GM18870 (cell line): ENCODE measurements around the gene ZNF613.
"Not testable (repeated sequence)": the region's sequence is repeated elsewhere in the genome, so short reads cannot be mapped to it uniquely, and the experiment has no call there.

Experiments
- ATAC-seq: cut with Tn5 transposase; IDR thresholded peaks from one replicate; pipeline ENCODE4 v1.9.1; 2021; ENCODE audit warnings: moderate library complexity; ENCODE audit not compliant: unreplicated experiment

Gene ZNF613

DNA sequence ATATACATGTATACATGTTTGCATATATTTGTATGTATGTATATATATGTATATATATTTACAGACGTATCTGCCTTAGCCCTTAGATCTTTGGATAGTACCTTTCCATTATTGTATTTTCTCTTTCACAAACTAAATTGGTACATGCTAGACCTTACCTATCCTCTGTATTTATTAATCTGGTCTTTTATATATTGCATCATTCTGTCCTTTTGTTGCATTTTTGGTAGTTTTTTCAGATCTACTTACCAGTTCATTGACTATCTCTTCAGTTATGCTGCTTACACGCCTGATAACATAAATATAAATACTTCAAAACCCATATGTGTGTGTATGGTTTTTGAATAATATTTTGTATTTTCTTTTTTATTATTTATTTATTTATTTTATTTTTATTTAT, 11.7 kb downstream of the ZNF613 start:
- ATAC-seq, result no peak

DNA sequence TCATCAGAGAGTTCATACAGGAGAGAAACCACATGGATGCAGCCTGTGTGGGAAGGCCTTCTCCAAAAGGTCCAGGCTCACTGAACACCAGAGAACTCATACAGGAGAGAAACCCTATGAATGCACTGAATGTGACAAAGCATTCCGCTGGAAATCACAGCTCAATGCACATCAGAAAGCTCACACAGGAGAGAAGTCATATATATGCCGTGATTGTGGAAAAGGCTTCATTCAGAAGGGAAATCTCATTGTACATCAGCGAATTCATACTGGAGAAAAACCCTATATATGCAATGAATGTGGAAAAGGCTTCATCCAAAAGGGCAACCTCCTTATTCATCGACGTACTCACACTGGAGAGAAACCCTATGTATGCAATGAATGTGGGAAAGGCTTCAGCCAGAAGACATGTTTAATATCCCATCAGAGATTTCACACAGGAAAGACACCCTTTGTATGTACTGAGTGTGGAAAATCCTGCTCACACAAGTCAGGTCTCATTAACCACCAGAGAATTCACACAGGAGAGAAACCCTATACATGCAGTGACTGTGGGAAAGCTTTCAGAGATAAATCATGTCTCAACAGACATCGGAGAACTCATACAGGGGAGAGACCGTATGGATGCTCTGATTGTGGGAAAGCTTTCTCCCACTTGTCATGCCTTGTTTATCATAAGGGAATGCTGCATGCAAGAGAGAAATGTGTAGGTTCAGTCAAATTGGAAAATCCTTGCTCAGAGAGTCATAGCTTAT, 17.7 kb downstream of the ZNF613 start:
- no peak for ATAC-seq

DNA sequence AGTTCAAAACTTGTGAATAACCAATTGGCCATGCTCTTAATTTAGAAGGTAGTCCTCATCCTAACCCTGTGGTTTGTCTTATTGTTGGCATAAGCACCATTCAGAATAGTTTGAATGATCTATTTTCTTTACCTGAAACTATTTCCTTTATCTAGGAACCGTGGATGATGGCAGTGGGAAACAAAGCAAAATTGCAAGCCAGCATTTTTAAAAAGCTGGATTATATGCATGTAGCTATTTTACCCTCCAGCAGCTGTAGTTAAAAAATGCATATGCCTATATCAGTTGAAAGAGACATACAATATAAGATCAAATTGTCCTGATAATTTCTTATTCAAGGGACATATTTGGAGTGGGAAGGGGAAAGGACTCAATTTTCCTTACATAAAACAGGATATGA, 19.3 kb downstream of the ZNF613 start:
- ATAC-seq, result no peak

DNA sequence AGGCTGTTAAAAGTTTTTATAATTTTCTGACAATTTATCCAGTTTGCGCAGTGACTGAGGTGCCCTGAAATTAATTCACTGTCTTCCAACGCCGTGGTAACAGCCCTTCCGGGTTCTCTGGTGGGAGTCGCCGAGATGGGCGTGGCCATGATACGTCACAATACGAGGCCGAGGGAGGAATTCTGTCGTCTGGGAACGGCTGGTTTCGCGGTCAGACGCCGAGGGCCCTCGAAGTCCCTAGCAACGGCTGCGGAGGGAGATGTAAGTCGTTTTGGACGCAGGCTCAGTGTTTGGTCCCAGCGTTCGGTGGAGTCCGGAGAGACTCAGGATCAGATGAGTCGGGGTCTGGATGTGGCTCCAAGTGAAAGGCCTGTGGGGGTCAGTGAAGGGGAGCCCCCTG, 21.7 kb downstream of the ZNF613 start:
- ATAC-seq, result no peak

DNA sequence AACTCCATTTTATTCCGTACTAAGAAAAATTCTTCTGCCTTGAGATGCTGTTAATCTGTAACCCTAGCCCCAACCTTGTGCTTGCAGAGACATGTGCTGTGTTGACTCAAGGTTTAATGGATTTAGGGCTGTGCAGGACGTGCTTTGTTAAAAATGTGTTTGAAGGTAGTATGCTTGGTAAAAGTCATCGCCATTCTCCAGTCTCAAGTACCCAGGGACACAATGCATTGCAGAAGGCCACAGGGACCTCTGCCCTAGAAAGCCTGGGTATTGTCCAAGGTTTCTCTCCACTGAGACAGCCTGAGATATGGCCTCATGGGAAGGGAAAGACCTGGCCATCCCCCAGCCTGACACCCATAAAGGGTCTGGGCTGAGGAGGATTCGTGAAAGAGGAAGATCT, 30.6 kb downstream of the ZNF613 start:
- not testable (repeated sequence) for ATAC-seq

DNA sequence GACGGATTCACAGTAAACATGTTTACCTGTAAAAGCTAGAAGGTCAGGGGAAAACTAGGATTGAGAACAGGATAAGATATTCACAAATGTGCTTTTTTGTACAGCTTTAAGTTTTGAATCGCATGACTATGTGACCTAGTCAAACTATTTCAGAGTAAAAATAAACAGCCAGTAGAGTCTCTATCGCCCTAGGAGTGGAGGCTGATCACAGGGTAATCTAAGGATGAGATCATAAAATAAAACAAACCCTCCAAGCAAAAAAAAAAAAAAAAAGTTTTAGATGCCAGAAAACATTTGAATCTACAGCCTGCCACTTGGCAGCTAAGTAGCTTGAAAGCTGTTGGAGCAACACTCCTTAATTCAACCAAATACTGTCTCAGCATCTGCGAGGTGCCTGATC, 32.5 kb downstream of the ZNF613 start:
- ATAC-seq, result no peak

DNA sequence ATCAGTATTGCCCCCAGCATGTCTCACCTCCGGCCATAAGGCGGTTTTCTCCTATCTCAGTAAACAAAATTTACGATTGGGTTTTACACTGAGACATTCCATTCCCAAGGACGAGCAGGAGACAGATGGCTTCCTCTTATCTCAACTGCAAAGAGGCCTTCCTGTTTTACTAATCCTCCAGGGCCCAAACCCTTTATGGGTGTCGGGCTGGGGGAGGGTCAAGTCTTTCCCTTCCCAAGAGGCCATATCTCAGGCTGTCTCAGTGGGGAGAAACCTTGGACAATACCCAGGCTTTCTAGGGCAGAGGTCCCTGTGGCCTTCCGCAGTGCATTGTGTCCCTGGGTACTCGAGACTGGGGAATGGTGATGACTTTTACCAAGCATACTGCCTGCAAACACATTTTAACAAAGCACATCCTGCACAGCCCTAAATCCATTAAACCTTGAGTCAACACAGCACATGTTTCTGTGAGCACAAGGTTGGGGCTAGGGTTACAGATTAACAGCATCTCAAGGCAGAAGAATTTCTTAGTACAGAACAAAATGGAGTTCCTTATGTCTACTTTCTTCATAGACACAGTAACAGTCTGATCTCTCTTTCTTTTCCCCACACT, 33.5 kb downstream of the ZNF613 start:
- not testable (repeated sequence) for ATAC-seq

DNA sequence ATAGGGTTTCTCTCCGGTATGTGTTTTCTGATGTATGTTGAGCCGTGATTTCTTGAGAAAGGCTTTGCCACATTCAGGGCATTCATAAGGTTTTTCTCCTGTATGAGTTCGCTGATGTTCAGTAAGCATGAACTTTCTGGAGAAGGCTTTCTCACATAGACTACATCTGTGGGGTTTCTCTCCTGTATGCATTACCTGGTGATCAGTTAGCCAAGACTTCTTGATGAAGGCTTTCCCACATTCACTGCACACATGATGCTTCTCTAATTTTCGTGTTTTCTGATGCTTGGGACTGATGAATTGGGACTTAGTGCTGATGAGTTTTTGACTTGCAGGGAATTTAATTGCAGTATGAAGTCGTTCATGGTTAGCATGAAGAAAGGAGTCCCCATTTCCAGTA, 38.3 kb downstream of the ZNF613 start:
- ATAC-seq, result no peak

DNA sequence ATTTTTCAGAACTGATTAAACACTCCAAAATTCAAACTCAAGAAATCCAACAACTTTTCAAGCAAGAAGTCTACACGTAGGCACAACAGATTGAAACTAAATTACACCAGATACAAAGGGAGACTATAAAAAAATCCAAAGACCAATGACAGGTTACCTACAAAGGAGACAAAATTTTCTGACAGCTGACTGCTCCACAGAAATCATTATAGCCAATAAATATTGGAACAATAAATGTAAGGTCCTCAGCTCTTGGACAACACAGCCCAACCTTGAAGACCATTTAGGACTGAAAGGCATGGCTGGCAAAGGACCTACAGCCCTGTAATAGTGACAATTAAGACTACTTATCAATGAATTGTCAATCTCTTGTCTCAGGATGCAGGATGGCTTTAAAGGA, 43.4 kb downstream of the ZNF613 start:
- no peak for ATAC-seq

DNA sequence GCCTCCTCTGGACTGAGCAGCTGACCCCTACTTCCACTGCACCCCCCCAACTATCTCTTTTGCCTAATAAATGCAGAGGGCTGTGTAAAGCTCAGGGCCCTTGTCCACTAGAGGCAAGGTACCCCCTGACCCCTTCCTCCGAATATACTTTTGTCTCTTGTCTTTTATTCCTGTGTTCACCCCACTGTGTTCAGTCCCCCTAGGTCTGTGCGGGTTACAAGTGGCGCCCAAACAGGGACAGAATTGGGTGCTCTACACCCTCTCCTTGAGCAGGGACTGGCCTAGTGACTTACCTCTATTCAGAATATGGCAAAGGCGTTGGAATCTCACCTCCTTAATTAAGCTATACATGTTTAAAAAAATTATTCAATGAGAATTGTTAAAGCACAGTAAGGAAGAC, 44.4 kb downstream of the ZNF613 start:
- no peak for ATAC-seq

DNA sequence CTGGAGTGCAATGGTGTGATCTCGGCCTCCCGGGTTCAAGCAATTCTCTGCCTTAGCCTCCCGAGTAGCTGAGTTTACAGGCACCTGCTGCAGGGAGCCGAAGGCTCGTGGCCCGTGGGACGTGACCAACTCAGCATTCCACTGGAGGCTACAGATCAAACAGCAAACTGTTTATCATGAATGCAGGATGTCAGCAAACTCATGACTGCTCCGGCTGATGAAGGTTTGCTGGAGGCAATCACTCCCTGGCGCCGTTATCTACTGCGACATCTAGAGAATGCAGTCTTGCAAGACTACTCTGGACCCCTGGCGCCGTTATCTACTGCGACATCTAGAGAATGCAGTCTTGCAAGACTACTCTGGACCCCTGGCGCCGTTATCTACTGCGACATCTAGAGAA, 48.5 kb downstream of the ZNF613 start:
- ATAC-seq, result not testable (repeated sequence)

DNA sequence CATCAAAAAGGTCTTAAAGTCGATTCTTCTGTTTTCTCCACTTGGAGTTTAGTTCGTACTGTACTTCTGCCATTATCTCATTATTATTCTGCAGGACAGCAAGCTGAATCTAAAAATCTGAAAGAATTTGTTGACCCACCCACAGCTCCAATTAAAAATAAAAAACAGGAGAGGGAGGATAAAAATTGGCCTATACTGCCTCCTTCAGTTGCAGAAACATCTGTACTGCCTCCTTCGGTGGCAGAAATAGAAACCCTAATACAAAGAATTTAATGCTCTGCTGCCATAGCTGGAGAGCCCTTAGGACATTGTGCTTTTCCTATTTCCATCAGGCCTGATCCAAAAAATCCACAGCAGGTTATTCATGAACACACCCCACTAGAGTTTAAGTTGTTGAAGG, 49.6 kb downstream of the ZNF613 start:
- ATAC-seq, result no peak

DNA sequence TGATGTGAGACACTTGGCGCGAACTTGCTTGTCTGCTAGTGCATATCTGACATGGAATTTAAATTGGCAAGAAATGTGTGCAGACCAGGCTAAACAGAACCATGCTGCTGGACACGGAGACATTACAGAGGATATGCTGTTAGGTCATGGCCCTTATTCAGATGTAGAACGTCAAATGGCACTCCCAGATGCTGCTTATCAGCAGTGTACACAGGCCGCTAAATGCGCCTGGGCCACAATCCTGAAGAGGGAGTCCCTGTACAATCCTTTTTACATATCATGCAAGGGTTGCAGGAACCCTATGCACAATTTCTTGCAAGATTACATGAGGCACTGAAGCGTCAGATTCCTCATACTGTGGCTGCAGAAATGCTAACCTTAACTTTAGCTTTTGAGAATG, 50.1 kb downstream of the ZNF613 start:
- ATAC-seq, result no peak

DNA sequence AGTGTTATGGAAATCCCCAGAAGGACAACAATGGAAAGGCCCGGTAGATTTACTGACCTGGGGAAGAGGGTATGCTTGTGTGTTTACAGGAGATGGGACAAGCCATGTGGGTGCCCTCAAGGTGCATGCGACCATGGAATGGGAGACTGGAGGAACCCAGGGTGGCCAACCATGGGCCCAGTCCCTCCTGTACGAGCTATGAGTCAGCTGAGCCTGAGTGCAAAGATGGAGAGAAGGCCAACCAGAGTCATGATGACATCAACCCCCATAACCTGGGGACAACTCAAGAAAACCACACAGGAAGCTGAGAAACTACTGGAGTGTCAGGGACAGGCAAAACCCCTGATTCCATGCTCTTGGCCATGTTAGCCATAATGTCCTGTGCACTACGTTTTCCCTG, 51.6 kb downstream of the ZNF613 start:
- ATAC-seq, result no peak

DNA sequence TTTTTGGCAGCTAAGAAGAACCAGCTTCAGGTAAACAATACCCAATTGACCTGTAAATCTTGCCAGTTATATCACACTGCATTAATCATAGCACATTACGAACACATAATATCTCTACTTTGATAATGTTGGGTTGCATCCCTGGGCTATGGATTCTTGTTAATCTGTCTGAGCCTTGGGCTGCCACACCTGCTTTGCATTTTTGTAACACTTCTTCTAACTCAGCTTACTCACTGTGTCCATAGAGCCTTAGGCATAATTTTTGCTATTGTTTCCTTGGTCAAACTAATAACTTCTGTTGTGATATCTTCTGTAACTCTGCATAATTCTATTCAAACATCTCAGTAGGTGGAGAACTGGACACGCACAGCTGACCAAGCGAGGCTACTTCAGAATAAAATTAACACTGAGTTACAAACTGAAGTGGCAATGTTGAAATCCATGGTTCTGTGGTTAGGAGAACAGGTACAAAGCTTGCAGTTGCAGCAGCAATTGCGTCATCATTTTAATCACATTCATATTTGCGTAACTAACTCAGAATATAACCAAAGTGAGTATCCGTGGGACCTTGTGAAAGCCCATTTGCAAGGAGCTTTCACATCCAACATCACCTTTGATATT, 53.0 kb downstream of the ZNF613 start:
- ATAC-seq, result no peak

DNA sequence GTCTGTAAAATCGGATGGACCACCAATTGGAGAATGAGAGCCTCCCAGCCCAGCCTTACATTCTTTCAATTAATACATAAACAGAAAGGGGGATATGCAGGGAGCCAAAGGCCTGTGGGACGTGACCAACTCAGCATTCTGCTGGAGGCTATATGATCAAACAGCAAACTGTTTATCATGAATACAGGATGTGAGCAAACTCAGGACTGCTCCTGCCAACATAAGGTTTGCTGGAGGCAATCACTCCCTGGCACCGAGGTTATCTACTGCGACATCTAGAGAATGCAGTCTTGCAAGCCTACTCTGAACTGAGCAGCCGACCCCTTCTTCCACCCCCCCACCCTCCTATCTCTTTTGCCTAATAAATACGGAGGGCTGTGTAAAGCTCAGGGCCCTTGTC, 53.7 kb downstream of the ZNF613 start:
- ATAC-seq, result not testable (repeated sequence)

DNA sequence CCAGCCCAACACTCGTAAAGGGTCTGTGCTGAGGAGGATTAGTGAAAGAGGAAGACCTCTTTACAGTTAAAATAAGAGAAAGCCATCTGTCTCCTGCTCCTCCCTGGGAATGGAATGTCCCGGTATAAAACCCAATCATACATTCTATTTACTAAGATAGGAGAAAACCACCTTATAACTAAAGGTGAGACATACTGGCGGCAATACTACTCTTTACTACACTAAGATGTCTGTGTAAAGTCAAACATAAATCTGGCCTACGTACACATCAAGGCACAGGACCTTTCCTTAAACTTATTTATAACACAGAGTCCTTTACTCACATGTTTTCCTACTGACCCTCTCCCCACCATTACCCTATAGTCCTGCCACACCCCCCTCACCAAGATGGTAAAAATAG, 56.1 kb downstream of the ZNF613 start:
- no peak for ATAC-seq

DNA sequence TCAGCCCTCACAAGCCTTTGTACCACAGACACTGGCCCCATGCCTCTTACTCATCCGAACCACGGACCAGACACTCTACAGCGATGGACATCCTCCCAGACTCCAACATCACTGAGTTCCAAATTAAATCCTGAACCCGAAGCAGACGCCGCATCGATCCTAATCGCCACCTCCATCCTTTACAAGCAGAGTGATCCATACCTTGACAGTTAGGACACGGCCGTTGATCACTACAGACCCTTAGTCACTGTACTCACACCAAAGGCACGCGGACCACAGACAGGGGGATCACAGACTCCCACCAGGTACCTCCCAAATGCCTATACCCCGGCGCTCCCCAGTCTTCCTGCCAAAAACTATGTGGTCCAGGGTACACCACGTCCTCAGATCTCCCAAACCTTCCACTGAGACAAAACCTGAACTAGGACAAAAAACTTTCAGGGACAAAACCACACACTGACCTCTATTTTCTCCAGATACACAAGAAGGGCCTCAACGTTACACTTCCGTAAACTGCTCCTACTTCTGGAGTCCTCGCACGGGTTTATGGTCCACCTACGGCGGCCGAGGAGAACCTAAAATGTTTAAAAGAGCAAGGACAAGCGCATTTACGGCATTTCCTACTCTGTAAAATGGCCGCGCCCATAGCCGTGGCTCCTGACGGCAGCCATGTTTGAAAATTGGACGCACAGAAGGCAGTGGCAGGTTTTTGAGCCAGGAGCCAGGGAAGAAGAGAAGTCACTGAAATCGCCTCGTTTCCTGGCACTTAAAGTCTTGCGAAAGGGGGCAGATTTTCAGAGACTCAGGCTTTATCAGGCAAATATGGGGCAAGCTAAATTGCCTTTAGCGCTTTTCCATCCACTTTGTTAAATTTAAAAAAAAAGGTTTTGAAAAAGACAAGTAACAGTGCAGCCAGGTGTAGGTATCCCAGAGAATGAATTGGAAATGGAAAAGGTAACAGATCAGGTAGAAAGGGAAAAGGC, 59.3 kb downstream of the ZNF613 start, which contains the start of gene ZNF350:
Gene ZNF350, minus strand, starts transcription at position 532 of the 983 bp plus-strand sequence. CDS start 12,480 bp downstream, outside the sequence.
- peak; percentile 74 for ATAC-seq

DNA sequence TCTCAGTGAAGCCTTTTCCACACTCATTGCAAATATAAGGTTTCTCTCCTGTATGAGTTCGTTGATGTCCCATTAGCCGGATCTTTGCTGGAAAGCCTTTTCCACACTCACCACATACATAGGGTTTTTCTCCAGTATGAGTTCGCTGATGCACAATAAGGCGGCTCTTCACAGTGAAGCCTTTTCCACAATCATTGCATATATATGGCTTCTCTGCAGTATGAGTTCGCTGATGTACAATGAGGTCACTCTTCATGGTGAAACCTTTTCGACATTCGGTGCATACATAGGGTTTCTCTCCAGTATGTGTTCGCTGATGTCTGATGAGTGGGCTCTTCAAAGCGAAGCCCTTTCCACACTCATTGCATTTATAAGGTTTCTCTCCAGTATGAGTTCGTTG, 66.2 kb downstream of the ZNF613 start:
- ATAC-seq, result no peak

DNA sequence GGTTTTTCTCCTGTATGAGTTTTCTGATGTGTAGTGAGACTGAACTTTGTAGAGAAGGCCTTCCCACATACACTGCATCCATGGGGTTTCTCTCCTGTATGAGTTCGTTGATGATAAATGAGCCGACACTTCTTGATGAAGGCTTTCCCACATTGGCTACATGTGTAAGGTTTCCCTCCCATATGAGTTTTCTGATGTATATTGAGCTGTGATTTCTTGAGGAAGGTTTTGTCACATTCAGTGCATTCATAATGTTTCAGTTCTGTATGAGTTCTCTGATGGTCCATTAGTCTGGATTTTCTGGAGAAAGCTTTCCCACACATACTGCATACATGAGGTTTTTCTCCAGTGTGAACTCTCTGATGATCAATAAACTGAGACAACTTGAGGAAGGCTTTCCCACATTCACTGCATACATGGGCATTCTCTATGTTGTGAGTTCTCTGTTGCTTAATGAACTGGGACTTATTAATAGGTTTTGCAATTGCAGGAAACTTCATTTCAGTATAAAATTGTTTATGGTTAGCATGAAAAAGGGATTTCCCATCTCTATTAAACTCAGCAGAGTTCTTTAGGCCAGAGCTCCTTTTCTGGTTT, 66.9 kb downstream of the ZNF613 start:
- no peak for ATAC-seq
